HG03432 (cell line): ENCODE measurements around the gene TMEM132D.

ENCODE experiments used
- ATAC-seq: cut with Tn5 transposase; IDR thresholded peaks from one replicate; pipeline ENCODE4 v1.9.1; 2021; ENCODE audit warnings: mild to moderate bottlenecking, moderate library complexity; ENCODE audit not compliant: unreplicated experiment

Gene TMEM132D

GRCh38 chr12:129025055-129025454 lies 878.8 kb downstream of the TMEM132D start:
- ATAC-seq, result no peak
